ENCODE data around the gene CCDC85C. TPM values are rescaled to one million over a fixed set of nuclear protein-coding genes. Genes with fewer than 3 reads are reported as not detected.
A peak's percentile ranks its signal among the peaks of the same experiment; 100 is the strongest.

CCDC85C gene
- total and polyA plus RNA-seq, 2 of the 4 experiments (the other 2 are of a cell fraction) = 16.0 to 19.0 TPM

- H3K79me1 ChIP-seq (ENCODE audit: low read depth in 1 of 2, low read length in 2 of 2) = peaks cover 4 to 34% of the 10 kb centered on the region in 2 experiments; a peak in 3 of 4 replicates
- ATAC-seq (ENCODE audit: low read depth) (no peak), DNase-seq (no peak)
- no peak overlapping the region; the same call in 1 of the 2 replicates for H2AK5ac ChIP-seq (ENCODE audit: low read depth, low read length)
- H3K9me1 ChIP-seq (ENCODE audit: insufficient read depth, low read length) = peaks cover 4% of the 10 kb centered on the region; the same call in 1 of the 2 replicates
- TF ChIP-seq, protein P1, sequence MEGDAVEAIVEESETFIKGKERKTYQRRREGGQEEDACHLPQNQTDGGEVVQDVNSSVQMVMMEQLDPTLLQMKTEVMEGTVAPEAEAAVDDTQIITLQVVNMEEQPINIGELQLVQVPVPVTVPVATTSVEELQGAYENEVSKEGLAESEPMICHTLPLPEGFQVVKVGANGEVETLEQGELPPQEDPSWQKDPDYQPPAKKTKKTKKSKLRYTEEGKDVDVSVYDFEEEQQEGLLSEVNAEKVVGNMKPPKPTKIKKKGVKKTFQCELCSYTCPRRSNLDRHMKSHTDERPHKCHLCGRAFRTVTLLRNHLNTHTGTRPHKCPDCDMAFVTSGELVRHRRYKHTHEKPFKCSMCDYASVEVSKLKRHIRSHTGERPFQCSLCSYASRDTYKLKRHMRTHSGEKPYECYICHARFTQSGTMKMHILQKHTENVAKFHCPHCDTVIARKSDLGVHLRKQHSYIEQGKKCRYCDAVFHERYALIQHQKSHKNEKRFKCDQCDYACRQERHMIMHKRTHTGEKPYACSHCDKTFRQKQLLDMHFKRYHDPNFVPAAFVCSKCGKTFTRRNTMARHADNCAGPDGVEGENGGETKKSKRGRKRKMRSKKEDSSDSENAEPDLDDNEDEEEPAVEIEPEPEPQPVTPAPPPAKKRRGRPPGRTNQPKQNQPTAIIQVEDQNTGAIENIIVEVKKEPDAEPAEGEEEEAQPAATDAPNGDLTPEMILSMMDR (conservative IDR thresholded peaks at IDR 0.05; ENCODE audit: low read depth, low read length) = no peak
- TF ChIP-seq CHD1 (IDR thresholded peaks at IDR 0.05; ENCODE audit: low read depth, low read length) (no peak), RFX5 (IDR thresholded peaks at IDR 0.05; ENCODE audit: low read depth, low read length) (no peak), MAZ (IDR thresholded peaks at IDR 0.05; ENCODE audit: borderline replicate concordance, low read depth, low read length) (no peak), MAFK (IDR thresholded peaks at IDR 0.05; ENCODE audit: low read depth, low read length) (no peak), NFE2L2 (IDR thresholded peaks at IDR 0.05; ENCODE audit: low read depth, low read length) (no peak), RCOR1 (IDR thresholded peaks at IDR 0.05; ENCODE audit: insufficient replicate concordance, low read length) (no peak), CEBPB (IDR thresholded peaks at IDR 0.05; ENCODE audit: low read depth, low read length) (no peak), ELK1 (IDR thresholded peaks at IDR 0.05; ENCODE audit: borderline replicate concordance, low read depth, low read length) (no peak), MXI1 (IDR thresholded peaks at IDR 0.05; ENCODE audit: borderline replicate concordance, low read depth, low read length) (no peak), RAD21 (IDR thresholded peaks at IDR 0.05; ENCODE audit: low read length) (no peak), BHLHE40 (IDR thresholded peaks at IDR 0.05; ENCODE audit: low read depth, low read length) (no peak), FOS (IDR thresholded peaks at IDR 0.05; ENCODE audit: low read depth, low read length) (no peak), SMC3 (IDR thresholded peaks at IDR 0.05; ENCODE audit: low read depth, low read length) (no peak)
- TF ChIP-seq, protein P2, sequence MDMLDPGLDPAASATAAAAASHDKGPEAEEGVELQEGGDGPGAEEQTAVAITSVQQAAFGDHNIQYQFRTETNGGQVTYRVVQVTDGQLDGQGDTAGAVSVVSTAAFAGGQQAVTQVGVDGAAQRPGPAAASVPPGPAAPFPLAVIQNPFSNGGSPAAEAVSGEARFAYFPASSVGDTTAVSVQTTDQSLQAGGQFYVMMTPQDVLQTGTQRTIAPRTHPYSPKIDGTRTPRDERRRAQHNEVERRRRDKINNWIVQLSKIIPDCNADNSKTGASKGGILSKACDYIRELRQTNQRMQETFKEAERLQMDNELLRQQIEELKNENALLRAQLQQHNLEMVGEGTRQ (IDR thresholded peaks at IDR 0.05; ENCODE audit: low read depth, low read length) = no peak
- H2BK20ac ChIP-seq (ENCODE audit: low read depth, low read length) = no peak overlapping the region
- in situ Hi-C loops (cut with MboI; ENCODE audit: low sequenced_read_pairs) (no loop called here), dilution Hi-C loops (cut with HindIII; ENCODE audit: low sequenced_read_pairs, unreplicated experiment) (no loop called here), intact Hi-C loops (cut with micrococcal nuclease) (no loop called here)
- no peak overlapping the region for H4K91ac ChIP-seq (ENCODE audit: insufficient read depth, low read depth, low read length)
- H3K27me3 ChIP-seq (ENCODE audit: control insufficient read depth, insufficient read depth, low read length) = no peaks in the 10 kb centered on the region
- H3K4me2 ChIP-seq (ENCODE audit: low read depth, low read length) = no peak overlapping the region
- no peak overlapping the region for H3K18ac ChIP-seq (ENCODE audit: low read depth, low read length)
- H2AK9ac ChIP-seq (replicated peaks; ENCODE audit: low read depth, low read length, poor library complexity) = no peak overlapping the region
- peaks cover 11% of the 10 kb centered on the region for H3K4me1 ChIP-seq (ENCODE audit: control insufficient read depth, insufficient read depth, low read length)
- H3K23ac ChIP-seq (ENCODE audit: low read depth, low read length) = 0 out of 2 replicates have a peak overlapping the region, but pooled peaks have one; percentile 15
- no peak overlapping the region for H3K56ac ChIP-seq (ENCODE audit: extremely low read depth, insufficient read depth, low read length)
- no peak overlapping the region for H4K5ac ChIP-seq (ENCODE audit: low read depth, low read length)
- no peak overlapping the region for H3K27ac ChIP-seq (ENCODE audit: insufficient read depth, low read length)
- H3K9ac ChIP-seq (ENCODE audit: low read depth, low read length) = no peak overlapping the region
- H2BK5ac ChIP-seq (ENCODE audit: low read depth, low read length, poor library complexity, severe bottlenecking) = no peak overlapping the region
- no peak overlapping the region for H2BK15ac ChIP-seq (ENCODE audit: low read depth, low read length)
- POLR2A ChIA-PET (ENCODE audit: unreplicated experiment) = no interaction called here
- H3K4me3 ChIP-seq (ENCODE audit: insufficient read depth, low read depth, low read length) = no peak overlapping the region
- H4K8ac ChIP-seq (ENCODE audit: low read depth in 2 of 2, low read length in 2 of 2) = no peak overlapping the region
- no peak overlapping the region for H2BK120ac ChIP-seq (ENCODE audit: low read depth, low read length)
- 80% methylated on average over 1 of the region's 7 CpGs; no CpG with 5 or more reads in 1 of the 2 experiments for WGBS, 2 experiments (ENCODE audit: extremely low coverage in 2 of 2, insufficient read length in 1 of 2)
- no peaks in the 10 kb centered on the region for H3K9me3 ChIP-seq (ENCODE audit: control insufficient read depth, insufficient read depth, low read length)
- H3K36me3 ChIP-seq (ENCODE audit: control insufficient read depth, insufficient read depth, low read length) = no peaks in the 10 kb centered on the region
- no peak overlapping the region for H3K14ac ChIP-seq (replicated peaks; ENCODE audit: low read depth, low read length)
- peak overlapping the region; percentile 95 for H2AFZ ChIP-seq (replicated peaks; ENCODE audit: low read length, poor library complexity)
- BruUV-seq (replicated peaks) = no TSS peak
- no peak overlapping the region for H3K4ac ChIP-seq (ENCODE audit: low read depth, low read length)
- CTCF ChIA-PET = interaction anchor here (0.8 kb wide), 1 partner anchor 22 kb away, joined by 3 read pairs; no protein-coding TSS in a partner anchor
- H4K20me1 ChIP-seq (ENCODE audit: insufficient read depth, low read length) = peaks cover 17% of the 10 kb centered on the region; the same call in 1 of the 2 replicates
Measured at GRCh38 chr14:99606359-99606758, 2.4 kb upstream of the CCDC85C start.
